CD4-positive, alpha-beta T cell treated with Interleukin-17A for 4 hours (primary cell): ENCODE measurements around the gene FSCN2.

Experiments
- DNase-seq: peaks from one replicate; pipeline ENCODE4 v3.0.0-alpha.2; 2020; ENCODE audit warnings: mixed read lengths

FSCN2 gene

DNA sequence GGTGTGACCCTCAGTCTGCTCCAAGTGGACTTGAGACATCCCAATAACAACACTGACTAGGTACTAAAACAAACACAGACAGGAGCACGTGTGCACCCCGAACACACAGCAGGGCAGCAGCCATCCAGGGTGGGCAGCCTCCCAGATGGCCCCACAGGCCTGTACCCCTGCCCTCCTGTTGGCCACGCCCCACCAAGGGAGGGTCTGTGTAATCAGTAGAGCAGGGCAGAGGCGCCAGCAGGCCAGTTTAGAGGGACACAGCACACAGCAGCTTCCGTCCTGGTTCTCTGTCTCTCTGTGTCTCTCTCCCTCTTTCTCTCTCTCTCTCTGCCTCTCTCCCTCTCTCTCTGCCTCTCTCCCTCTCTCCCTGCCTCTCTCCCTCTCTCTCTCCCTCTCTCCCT lies 37.0 kb upstream of the FSCN2 start:
- DNase-seq = no peak

DNA sequence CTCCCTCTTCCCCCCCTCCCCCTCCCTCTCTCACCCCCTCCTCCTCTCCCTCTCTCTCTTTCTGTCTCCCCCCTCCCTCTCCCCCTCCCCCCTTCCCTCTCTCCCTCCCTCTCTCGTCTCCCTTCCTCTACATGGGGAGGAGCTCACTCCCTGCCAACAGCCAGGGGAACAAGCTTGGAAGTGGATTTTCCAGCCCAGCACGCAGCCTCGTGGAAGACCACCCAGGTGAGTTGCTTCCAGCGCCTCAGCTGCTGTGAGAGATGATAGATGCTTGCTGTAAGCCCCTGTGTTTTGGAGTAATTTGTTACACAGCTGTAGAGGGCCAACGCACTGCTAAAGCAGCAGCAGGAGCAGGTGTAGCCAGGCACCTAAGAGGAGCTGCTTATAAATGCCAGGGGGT lies 36.4 kb upstream of the FSCN2 start:
- DNase-seq = no peak

DNA sequence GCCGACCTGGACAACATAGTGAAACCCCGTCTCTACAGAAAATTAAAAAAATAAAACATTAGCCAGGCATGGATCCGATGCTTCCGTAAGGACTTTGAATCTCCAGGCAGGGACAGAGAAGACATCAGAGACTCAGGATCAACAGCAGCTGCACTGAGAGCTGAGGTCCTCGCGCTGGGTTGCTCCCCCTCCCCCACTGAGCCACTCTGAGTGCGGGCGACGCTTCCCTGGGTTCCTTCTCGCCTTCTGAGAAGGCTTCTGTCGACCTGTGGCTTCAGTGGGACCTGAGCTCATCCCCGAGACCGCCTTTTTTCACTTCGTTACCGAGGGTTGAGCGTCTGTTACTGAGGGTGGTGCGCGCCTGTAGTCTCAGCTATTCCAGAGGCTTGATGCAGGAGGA lies 36.0 kb upstream of the FSCN2 start:
- DNase-seq = no peak

- DNase-seq = no peak
Measured at GRCh38 chr17:81492706-81493105, 35.5 kb upstream of the FSCN2 start.

- no peak for DNase-seq
Measured at GRCh38 chr17:81493198-81494038, 34.8 kb upstream of the FSCN2 start.

GRCh38 chr17:81494626-81495377 lies 33.4 kb upstream of the FSCN2 start:
- no peak for DNase-seq

GRCh38 chr17:81498953-81499600 lies 29.1 kb upstream of the FSCN2 start:
- DNase-seq = no peak

DNA sequence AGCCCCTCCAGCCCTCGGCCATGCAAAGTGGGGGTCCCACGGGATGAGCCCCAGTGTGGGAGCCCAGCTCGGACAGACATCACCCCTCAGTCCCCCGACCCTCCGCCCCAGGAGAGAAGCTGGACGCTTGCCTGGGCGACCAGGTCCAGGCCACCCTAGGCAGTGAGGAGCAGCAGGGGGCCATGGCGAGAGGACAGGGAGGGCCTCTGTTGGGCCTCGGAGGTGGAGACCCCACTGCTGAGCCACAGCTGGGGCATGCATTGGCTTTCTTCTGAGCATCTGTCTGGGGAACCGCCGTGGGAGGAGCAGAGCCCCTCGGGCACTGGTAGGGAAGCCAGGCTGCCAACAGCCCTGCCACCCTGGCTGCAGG lies 28.6 kb upstream of the FSCN2 start:
- DNase-seq = no peak

- DNase-seq = no peak
Measured at GRCh38 chr17:81500047-81500446, 28.1 kb upstream of the FSCN2 start.

DNA sequence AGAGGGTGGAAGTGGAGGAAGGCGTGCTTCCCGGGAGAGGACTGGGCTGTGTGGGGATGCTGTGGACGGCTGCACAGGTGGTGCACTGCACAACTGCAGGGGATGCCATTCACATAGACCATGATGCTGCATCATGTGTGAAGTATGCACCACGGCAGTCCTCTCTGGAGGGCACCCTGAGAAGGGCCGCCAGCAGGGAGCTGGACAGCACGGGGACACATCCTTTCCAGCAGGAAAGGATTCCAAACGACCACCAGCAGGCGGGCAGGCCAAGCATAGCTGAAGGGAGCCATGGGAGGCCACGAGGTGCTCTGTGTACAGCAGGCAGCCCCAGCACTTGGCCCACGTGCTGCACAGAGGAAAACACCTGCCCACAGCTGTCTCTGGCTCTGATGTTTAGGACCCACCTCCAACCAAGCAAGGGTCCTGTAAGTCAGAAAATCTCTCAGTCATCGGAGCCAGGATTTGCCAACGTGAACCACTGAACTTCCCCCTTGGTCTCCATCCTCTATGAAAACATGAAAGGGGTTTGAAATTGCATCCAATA lies 25.6 kb upstream of the FSCN2 start:
- DNase-seq = no peak

GRCh38 chr17:81503619-81504018 lies 24.6 kb upstream of the FSCN2 start:
- DNase-seq = no peak

DNA sequence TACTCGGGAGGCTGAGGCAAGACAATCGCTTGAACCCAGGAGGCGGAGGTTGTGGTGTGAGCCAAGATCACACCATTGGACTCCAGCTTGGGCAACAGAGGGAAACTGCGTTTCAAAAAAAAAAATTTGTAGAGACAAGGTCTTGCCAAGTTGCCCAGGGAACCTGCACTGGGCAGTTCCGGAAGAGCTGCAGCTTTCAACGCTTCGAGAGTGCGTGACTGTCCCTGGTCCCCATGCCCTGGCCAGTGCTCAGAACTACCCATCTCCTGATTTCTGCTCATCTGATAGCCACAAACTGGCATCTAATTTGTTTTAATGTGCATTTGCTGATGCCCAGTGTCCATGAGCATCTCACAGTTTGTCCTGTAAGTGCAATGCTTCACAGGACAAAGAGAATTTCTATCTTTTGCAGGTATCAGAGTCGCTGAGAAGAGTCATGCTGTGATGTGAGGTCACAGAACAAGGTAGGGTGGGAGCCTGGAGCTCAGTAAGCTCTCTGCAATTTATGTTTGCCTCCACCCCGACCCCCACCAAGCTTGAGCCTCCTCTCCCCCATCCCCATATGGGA lies 19.5 kb upstream of the FSCN2 start:
- no peak for DNase-seq

DNA sequence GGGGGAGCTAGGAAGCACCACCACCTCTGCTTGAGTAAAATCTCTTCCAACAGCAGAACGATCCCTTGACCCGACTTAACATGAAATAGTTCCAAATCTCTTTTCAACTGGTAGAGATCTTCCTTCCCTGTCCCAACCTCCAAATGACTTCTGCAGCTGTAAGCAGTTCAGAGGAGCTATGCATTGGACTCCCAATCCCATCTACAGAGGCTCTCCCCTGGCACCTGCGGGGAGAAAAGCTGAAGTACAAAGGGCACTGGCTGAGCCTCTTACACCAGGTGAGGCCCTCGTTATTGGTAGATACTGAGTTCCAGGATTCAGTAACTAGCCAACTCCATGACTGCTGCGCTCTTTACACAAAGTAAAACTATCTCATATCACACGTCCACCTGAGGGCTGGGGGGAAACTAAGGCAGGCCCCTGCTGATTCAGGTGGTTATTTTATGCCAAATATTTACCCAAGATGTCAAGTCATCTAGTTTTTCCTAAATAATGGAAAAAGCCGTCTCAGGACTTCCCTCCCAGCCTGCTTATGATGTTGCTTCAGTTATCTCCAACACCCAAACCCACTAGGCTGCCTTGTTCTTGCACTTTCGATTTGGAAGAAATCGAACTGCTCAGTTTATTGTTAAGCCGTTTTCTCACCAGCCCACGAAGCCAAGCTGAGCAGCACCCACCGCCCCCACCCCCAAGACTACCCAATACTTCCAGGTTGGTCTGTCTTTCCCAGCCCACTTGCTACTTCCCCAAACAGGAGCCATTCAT lies 18.8 kb upstream of the FSCN2 start:
- peak; percentile 37 for DNase-seq

GRCh38 chr17:81509972-81510784 lies 18.0 kb upstream of the FSCN2 start:
- no peak for DNase-seq

DNA sequence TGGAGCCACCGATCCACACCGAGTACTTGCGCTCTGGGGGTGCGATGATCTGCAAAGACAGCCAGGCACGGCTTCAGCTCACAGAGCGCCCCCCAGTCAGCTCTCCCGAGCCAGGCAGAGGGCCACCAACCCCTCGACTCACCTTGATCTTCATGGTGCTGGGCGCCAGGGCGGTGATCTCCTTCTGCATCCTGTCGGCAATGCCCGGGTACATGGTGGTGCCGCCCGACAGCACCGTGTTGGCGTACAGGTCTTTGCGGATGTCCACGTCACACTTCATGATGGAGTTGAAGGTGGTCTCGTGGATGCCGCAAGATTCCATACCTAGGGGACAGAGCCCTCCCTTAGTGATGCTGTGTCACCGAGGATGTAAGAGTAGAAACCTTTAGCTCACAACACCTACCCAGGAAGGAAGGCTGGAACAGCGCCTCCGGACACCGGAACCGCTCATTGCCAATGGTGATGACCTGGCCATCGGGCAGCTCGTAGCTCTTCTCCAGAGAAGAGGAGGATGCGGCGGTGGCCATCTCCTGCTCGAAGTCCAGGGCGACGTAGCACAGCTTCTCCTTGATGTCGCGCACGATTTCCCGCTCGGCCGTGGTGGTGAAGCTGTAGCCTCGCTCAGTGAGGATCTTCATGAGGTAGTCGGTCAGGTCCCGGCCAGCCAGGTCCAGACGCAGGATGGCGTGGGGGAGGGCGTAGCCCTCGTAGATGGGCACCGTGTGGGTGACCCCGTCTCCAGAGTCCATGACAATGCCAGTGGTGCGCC lies 17.2 kb upstream of the FSCN2 start:
- peak; percentile 67 for DNase-seq

DNA sequence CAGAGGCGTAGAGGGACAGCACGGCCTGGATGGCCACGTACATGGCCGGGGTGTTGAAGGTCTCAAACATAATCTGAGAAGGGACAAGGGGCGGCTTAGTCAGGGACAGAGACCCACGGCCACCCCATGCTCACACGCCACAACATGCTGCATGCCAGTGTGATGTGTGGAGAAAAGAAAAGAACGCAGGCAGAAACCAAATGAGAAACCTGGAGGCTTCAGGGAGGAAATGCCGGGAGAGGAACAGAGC lies 16.7 kb upstream of the FSCN2 start:
- no peak for DNase-seq

DNA sequence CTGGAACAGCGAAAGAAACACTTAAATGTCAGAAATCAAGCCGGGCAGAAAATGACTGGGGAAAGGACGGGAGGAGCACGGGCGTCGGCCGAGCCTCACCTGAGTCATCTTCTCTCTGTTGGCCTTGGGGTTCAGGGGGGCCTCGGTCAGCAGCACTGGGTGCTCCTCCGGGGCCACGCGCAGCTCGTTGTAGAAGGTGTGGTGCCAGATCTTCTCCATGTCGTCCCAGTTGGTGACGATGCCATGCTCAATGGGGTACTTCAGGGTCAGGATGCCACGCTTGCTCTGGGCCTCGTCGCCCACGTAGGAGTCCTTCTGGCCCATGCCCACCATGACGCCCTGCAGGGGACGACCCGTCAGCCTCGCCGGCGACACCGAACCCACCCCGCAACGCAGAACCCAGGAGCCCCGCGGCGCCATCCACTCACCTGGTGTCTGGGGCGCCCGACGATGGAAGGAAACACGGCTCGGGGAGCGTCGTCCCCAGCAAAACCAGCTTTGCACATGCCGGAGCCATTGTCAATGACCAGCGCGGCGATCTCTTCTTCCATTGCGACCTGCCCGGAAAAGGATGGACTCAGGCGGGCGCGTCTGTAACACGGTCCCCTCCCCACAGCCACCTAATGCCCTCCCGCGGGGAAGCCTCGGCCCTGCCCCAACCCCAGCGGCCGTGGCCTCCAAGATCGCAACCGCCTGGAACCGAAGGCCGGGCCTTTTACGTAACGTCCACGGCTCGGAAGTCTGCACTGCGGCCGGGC lies 16.2 kb upstream of the FSCN2 start:
- peak; percentile 57 for DNase-seq

DNA sequence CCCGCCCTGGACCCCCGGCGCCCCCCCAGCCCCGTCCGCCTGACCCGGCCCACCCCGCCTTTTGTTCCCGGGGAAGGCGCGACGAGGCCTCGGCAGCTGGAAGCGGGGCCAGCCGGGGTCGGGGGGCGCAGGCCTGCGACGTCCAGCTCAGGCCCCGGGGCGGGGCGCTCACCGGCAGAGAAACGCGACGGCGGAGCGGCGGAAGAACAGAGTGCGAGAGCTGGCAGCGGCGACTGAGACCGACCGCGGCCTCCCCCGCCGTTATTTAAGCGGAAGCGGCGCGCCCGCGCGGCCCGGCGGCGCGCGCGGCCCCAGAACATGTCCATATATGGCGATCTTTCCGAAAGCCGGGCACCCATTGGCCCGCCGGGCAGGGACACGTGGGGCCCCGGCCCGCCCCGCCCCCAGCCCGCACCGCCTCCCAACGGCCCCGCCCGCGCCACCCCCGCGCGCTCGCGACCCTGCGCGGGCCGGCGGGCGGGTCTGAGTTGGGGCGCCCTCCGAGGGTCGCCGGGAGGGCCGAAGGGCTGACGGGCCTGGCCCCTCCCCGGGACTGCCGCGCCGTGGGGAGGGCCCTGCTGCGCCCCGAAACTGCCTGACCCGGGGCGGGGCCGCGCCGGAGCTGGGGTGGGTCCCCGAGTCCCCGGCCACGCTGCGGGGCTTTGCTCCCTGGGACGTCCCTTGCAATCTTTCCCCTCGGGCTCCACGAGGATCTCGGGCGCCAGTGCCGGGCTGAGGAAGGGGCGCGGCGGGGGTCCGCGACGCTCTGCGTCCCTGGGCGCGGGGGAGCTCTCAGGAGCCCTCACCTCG lies 15.4 kb upstream of the FSCN2 start, which contains the start of gene ACTG1:
Gene ACTG1 (minus strand): TSS at position 238 of the 810 bp plus-strand sequence. CDS start 445 bp downstream, outside the sequence.
- peak; percentile 94 for DNase-seq

DNA sequence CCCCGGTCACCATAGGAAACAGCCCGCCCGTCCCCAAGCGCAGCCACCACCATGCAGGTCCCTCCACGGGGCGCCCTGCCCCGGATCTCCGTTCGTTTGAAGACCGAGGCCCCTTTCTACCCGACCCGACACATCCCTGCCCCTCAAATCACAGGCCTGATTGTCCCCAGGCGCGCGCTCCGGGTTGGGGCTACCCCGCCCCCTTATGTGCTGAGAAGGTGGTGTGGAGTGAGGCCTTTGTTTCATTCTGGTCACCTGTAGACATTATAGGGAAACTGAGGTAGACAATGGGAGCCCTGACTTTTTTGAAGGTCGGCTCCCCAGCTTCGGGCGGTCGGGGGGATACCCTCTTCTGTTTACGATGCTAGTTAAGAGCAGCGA lies 14.8 kb upstream of the FSCN2 start:
- DNase-seq = peak; percentile 68
